Activated CD4-positive, CD25-positive, alpha-beta regulatory T cell treated with anti-CD3 and anti-CD28 coated beads, Interleukin-2, amount 50 U/mL, for 24 hours (primary cell): ENCODE measurements around the gene POLR3K.
A peak's percentile ranks its signal among the peaks of the same experiment; 100 is the strongest.
"Not testable (repeated sequence)": the region's sequence is repeated elsewhere in the genome, so short reads cannot be mapped to it uniquely, and the experiment has no call there.

Source experiments
- ATAC-seq, 2 donors: fragments of 150-1000 bp; cut with Tn5 transposase; one replicate each; pipeline ENCODE4 v1.10.0; 2021; ENCODE audit warnings: mild to moderate bottlenecking in 1 of 2, moderate library complexity in 1 of 2

Gene POLR3K

DNA sequence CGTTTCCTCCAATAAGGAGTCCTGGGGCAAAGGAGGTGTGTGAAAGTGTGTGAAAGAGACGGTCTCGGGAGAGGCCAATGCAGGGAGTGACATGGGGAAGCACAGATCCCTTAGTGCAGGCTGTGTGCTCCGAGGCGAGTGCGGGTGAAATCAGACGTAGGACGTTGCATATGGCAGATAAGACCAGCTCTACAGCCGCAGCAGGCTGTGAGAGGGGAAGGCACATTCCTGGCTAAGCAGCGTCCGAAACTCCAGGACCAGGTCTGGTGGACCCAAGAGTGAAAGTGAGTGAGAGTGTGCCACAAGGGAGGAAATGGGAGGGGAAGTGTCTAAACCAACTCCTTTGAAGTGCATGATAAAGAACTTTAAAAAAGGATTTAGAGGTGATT, 11.3 kb downstream of the POLR3K start:
- no peak for ATAC-seq

DNA sequence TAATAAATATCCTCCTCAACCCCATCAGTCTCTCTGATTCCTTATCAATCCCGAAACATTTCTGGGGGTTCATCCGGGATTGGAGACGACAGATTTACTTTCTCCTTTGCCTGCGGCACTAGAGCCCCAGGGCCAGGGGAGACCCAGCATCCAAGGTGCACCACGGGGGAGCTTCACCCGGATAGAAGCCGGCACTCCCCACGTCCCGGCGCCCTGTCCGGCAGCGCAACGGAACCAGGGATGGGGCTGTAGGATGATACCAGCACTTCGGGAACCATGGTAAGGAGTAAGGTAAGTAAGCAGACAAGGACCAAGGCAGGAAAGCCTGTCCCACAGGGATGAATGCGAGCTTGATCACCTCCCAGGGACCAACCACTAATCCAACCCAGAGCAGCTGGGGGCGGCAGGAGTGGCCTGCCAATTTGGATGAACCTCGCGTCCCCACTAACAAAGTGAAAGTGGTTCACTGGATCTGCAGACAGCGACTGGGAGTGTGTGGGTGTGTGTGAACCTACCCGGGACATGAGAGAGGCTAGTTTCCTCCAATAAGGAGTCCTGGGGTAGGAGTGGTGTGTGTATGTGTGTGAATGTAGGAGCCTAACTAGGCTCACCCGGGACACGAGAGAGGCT, 11.9 kb downstream of the POLR3K start:
- ATAC-seq, result no peak

DNA sequence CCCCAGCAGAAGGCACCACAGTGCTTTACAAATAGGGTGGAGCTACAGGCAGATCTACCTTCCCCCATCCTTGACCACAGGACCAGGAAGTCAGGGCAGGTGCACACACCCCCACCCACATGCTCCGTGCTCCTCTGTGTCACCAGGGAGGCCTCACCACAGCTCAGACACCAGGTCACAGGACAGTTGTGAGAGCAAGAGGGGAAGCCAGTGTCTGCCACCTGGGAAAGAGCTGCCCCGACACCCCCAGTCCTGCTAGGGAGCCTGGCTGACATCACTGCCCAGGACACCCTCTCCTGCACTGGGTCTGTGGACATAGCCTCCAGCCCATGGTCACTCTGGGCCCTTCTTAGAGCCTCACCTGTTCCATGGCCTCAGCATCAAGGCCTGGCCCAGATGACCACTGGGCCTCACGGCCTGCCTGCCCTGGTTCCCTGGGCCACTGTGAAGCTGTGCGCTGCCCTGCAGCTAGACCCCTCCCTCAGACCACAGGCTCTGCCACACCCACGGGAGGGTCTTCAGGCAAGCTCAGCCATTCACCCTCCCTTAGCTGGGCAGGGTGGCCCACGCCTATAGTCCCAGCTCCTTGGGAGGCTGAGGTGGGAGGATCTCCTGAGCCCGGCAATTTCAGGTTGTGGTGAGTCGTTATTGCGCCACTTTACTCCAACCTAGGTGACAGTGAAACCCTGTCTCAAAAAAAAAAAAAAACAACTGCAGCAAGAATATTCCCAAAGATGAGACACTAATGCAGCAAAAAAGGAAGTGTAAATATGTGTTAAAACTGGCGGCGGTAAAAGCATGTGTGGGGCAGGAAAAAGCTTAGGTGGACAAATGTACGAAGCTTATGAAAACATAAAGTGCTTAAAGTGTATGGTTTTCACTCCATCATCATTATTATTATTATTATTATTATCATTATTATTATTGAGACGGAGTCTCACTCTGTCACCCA, 14.2 kb downstream of the POLR3K start:
- ATAC-seq, result peak; percentile 91 to 96

DNA sequence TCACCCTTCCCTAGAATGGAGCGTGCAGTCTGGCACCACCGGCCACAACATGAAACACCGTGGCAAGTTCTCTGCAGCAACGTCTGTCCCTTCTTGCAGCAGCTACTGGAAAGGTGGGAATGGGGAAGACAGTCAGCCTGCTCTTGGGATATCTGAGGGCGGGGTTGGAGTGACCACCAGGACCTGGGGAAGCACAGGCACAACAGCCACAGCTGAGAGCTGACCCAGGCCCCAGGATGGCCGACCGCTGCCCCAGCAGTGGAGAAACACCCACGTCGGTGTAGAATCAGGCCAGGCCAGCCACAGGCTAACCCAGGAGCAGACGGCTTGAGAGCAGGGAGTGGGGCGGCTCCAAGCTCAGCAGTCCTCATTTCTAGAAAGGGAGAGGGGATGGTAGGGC, 15.2 kb downstream of the POLR3K start:
- not testable (repeated sequence) for ATAC-seq

DNA sequence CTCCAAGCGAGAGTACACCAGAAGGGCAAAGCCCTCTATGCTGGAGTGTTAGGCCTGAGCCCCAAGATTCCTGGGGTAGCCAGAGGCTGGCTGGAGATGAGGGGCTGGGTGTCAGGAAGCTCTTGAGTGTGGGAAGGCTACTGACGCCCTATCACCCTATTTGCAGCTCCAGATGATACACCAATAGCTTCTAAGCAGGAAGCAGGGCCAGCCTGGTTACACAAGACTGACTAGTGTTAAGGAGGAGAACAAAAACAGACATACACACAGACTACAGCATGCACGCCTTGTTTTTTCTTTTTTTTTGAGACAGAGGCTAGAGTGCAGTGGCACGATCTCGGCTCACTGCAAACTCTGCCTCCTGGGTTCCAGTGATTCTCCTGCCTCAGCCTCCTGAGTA, 15.9 kb downstream of the POLR3K start:
- ATAC-seq, result no peak

DNA sequence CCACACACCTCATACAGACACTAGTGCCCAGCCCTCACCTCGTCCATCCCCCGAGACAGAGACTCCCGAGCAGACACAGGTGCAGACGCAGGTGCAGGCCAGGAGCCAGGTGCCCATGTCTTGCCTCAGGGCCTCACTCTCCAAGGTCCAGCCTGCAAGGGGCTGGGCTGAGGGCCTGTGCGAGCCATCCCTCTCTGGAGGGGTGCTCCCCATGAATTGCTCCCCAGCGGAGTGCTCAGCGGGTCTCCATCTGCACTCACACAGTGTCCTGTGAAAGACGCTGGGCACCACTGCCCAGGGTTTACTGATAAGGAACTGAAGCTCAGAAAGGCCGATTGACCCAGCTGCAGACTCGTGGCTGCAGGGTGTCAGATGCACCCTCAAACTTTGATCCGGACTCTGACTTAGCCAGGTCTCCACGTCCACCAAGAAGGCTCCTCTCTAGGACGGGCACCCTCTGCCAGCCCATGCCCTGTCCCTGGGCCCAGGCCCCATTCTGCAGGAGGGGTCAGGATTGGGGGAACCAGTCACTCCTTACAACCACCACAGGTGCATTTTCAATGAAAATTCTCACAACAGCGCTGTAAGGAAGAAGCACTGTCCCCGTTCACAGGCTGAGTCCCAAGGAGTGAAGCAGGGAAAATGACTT, 16.9 kb downstream of the POLR3K start:
- no peak for ATAC-seq

DNA sequence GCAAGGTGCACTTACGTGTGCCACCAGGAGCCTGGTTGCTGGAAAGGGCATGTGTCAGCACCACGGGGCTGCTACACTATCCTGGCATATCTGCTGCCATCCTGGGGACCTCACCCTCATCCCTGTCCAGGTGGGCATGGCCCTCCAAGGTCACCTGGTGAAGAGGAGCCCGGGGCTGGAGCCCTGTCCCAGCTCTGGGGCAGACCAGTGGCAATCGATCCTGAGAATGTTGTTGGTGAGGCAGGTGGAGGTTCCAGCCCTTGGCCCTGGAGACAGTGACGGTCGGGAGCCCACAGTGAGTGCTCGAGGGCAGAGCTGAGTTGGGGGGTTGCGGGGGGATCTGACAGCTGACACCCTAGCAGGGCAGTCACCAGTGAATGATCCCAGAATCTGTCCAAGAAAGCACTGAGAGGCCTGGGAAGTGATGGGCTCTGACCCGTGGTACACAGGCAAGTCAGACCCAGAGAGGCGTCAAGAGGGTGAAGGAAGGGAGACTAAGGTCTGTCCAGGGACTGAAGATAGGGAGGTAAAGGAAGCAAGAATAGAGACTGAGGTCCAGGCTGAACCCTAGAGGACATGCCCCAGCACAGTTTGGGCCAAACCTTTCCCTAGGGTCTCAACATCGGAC, 17.6 kb downstream of the POLR3K start:
- ATAC-seq, result no peak

DNA sequence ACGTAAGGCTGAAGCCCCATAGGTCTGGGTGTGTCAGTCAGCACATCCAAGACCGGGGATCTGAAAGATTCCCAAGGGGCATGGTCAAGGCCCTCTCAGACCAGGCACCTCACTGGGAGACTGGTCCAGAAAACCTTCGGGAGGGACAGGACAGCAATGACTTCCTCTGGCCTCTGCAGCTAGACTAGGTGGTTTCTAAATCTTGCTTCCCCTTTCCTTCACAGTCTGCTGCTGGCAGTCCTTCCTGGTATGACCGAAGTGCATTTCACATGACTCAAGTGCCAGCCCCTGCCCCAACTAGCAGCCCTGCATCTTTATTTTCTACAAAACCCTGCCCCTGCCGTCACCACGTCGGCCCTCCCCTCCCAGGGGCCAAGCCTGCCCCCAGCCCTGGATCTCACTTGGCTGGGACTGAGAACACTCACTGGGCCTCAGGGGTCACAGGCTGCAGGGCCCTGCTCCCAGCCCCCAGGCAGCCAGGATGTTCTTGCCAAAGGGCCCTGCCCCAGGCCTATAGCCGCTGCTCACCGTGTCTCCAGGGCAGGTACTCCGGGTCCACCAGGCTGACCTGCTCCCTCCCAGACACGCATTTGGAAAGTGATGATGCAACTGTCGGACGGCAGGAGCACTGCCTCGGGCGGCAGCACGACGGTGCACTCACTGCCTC, 18.3 kb downstream of the POLR3K start:
- no peak for ATAC-seq

DNA sequence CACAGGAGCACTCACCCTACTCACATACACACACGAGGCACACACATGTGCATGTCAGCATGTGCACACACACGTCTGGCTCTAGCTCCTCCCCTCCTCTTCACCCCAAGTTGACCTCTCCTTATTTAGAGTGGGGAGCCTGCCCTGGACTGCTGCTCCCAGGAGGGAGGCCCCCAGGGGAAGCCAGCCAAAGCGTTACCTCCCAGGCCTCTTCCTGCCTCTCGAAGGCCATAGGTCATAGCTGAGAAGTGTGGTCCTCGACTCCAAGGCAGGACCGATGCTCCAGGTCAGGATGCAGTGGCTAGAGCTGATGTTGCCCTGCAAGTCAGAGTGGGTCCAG, 18.8 kb downstream of the POLR3K start:
- ATAC-seq, result no peak

DNA sequence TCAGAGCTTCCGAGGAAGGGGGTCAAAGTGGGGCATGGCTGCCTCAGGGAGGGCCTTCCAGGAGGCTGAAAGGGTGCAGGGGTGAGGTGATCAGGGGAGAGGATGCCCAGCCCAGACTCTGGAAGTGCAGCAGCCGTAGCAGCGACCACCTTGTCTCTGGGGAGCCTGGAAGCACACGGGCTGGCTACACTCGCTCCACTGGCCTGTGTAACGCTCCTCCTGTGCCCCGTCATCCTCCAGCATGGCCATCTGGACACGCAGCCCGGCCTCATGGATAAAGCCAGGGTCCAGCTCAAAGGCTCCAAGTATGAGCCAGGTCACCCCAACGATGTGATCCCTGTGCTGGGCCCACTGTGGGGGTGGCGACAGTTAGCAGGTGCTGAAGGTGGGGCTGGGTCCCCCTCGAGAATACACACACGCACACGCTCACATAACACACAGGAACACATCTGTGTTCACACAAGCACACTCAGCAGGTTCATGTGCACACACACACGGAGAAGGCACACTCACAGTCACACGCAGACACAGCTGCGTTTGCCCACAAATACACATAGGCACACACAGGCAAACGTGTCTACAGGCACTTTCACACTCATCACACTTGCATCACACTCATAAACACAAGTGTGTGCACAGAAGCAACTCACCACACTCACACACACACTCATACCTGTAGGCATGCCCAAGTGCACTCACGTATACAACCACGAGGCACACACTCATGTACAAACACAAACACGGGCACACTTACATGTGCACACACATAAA, 19.3 kb downstream of the POLR3K start:
- ATAC-seq, result no peak

DNA sequence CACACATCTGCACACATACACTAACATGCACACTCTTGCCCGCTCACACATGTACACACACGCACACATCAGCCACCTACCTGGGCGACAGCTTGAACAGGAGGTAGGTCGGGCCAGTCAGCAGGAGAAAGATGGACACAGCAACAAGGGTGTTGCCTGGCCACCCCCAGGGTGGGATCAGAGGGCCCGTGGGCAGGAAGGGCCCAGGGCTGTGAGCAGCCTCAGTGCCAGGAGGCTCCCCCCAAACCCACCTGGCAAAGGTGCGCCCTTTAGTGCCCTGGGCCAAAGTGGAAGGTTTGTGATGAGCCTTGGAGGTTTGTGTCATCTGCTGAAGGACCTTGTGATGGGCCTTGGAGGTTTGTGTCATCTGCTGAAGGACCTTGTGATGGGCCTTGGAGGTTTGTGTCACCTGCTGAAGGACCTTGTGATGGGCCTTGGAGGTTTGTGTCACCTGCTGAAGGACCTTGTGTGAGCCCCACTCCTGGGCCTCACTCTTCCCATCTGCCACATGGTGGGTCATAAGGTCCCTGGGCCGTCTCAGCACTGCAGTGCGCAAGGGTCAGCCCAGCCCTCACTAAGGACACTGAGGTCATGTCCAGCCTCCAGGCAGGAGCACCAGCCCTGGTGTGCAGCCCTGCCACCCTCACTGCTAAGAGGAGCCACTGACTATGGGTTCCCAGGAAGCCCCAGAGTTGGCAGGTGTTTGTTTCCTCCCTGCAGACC, 20.1 kb downstream of the POLR3K start:
- not testable (repeated sequence) for ATAC-seq

DNA sequence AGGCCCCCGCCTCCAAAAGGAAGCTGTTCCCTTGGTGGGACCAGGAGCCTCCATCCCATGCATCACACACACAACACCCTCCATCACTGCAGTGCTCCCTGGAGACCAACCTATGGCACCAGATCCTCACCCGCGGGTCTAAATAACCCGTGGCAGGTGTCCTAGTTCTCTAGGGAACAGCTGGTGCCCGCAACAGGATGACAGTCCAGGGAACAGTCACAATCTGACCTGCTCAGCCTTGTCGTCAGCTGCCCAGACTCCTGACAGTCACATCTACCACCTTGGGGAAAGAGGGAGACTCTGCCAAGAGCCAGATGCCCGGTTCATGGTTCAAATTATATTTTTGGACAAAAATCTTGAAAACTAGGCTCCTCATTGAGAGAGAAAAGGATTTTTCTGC, 22.8 kb downstream of the POLR3K start:
- ATAC-seq, result not testable (repeated sequence)

DNA sequence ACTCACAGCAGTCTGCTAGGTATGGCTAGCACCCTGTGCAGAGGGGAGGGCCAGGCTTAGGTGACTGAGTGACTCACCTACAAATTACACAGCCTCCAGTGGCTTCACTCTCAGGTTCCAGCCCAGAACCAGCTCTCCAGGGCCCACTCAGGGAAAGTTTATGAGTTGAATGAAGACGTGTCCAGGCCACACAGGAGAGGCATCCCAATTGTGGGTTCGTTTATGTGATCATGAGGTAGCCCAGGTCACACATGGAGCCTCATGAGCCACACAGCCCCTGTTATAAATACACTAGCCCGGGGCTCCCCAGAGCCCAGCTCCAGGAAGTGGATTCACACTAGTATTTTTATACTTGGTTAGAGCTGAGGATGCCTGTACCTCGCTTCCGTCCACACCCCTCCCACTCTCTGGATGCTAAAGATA, 27.5 kb downstream of the POLR3K start:
- ATAC-seq, result peak; percentile 52 to 57

DNA sequence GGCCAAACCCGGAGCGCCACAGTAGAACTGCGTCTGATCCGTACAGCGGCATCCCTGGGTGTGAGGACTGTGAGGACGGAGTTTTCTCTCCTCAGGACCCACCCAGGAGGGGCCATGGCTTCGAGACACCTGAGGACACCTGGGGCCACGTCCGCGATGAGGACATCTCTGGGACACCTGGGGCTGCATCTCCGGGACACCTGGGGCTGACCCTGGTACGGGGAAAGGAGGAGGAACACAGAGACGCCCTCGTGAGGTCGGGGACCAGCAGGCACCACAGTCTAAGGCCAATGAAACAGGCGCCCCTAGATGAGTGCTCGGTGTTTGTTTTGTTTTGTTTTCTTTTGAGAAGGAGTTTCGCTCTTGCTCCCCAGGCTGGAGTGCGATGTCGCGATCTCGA, 29.3 kb downstream of the POLR3K start:
- not testable (repeated sequence) for ATAC-seq

DNA sequence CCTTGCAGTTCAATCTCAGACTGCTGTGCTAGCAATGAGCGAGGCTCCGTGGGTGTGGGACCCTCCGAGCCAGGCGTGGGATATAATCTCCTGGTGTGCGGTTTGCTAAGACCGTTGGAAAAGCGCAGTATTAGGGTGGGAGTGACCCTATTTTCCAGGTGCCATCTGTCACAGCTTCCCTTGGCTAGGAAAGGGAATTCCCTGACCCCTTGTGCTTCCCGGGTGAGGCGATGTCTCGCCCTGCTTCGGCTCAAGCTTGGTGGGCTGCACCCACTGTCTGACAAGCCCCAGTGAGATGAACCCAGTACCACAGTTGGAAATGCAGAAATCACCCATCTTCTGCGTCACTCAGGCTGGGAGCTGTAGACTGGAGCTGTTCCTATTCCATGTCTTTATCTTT, 32.5 kb downstream of the POLR3K start:
- not testable (repeated sequence) for ATAC-seq

DNA sequence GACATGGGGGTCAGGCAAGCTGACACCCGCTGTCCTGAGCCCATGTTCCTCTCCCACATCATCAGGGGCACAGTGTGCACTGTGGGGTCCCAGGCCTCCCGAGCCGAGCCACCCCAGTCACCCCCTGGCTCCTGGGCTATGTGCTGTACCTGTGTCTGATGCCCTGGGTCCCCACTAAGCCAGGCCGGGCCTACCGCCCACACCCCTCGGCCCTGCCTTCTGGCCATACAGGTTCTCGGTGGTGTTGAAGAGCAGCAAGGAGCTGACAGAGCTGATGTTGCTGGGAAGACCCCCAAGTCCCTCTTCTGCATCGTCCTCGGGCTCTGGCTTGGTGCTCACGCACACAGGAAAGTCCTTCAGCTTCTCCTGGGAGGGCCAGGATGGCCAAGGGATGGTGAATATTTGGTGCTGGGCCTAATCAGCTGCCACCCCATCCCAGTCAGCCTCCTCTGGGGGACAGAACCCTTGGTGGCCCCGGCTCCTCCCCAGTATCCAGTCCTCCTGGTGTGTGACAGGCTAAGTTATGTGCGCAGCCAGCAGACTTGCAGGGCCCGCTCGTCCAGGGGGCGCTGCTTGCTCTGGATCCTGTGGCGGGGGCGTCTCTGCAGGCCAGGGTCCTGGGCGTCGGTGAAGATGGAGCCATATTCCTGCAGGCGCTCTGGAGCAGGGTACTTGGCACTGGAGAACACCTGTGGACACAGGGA, 36.2 kb downstream of the POLR3K start:
- ATAC-seq, result not testable (repeated sequence)

DNA sequence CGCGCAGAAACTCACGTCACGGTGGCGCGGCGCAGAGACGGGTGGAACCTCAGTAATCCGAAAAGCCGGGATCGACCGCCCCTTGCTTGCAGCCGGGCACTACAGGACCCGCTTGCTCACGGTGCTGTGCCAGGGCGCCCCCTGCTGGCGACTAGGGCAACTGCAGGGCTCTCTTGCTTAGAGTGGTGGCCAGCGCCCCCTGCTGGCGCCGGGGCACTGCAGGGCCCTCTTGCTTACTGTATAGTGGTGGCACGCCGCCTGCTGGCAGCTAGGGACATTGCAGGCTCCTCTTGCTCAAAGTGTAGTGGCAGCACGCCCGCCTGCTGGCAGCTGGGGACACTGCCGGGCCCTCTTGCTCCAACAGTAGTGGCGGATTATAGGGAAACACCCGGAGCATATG, 42.6 kb downstream of the POLR3K start:
- ATAC-seq, result peak; percentile 20 to 46

DNA sequence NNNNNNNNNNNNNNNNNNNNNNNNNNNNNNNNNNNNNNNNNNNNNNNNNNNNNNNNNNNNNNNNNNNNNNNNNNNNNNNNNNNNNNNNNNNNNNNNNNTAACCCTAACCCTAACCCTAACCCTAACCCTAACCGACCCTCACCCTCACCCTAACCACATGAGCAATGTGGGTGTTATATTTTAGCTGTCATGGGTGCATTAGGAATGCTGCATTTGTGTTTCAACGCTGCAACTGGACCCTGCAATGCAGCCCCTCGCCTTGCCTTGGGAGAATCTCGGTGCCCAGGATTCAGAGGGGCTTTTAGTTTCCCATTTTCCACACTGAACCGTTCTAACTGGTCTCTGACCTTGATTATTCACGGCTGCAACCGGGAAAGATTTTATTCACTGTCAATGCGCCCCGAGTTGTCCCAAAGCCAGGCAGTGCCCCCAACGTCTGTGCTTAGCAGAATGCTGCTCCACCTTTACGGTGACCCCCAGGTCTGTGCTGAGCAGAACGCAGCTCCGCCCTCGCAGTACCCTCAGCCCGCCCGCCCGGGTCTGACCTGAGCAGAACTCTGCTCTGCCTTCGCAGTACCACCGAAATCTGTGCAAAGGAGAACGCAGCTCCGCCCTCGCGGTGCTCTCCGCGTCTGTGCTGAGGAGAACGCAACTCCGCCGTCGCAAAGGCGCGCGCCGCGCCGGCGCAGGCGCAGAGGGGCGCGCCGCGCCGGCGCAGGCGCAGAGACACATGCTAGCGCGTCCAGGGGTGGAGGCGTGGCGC, 43.3 kb downstream of the POLR3K start:
- peak; percentile 85 to 92 for ATAC-seq
